Left forelimb (tissue), 1 donor: ENCODE data around the gene UBE3A.

Source experiments
- DNase-seq: peaks from one replicate; pipeline ENCODE4 v3.0.0-alpha.2; 2018; ENCODE audit warnings: low spot score

Gene UBE3A

GRCh38 chr15:25403771-25404170, 35.1 kb downstream of the UBE3A start:
- DNase-seq = no peak

- DNase-seq = no peak
Measured at GRCh38 chr15:25402342-25402741, 36.5 kb downstream of the UBE3A start.

- no peak for DNase-seq
Measured at GRCh38 chr15:25401501-25401900, 37.3 kb downstream of the UBE3A start.

GRCh38 chr15:25397100-25397499, 41.7 kb downstream of the UBE3A start:
- no peak for DNase-seq

- DNase-seq = no peak
Measured at GRCh38 chr15:25394898-25395297, 43.9 kb downstream of the UBE3A start.

- no peak for DNase-seq
Measured at GRCh38 chr15:25392806-25393205, 46.0 kb downstream of the UBE3A start.

- no peak for DNase-seq
Measured at GRCh38 chr15:25391971-25392721, 46.7 kb downstream of the UBE3A start.

- no peak for DNase-seq
Measured at GRCh38 chr15:25385986-25386385, 52.8 kb downstream of the UBE3A start.

- no peak for DNase-seq
Measured at GRCh38 chr15:25381579-25381978, 57.2 kb downstream of the UBE3A start.

GRCh38 chr15:25378501-25378901, 60.3 kb downstream of the UBE3A start:
- no peak for DNase-seq

- no peak for DNase-seq
Measured at GRCh38 chr15:25375557-25375956, 63.3 kb downstream of the UBE3A start.

- no peak for DNase-seq
Measured at GRCh38 chr15:25374143-25374542, 64.7 kb downstream of the UBE3A start.

GRCh38 chr15:25372298-25372697, 66.5 kb downstream of the UBE3A start:
- no peak for DNase-seq

- DNase-seq = no peak
Measured at GRCh38 chr15:25368850-25369249, 70.0 kb downstream of the UBE3A start.

- DNase-seq = no peak
Measured at GRCh38 chr15:25366058-25366457, 72.8 kb downstream of the UBE3A start.

- DNase-seq = no peak
Measured at GRCh38 chr15:25362545-25362944, 76.3 kb downstream of the UBE3A start.

GRCh38 chr15:25347707-25348106, 91.1 kb downstream of the UBE3A start:
- no peak for DNase-seq

- DNase-seq = no peak
Measured at GRCh38 chr15:25346371-25346770, 92.5 kb downstream of the UBE3A start.

GRCh38 chr15:25345943-25346342, 92.9 kb downstream of the UBE3A start:
- no peak for DNase-seq

GRCh38 chr15:25342629-25343028, 96.2 kb downstream of the UBE3A start:
- no peak for DNase-seq

- no peak for DNase-seq
Measured at GRCh38 chr15:25339431-25339830, 99.4 kb downstream of the UBE3A start.

GRCh38 chr15:25335279-25335678, 103.5 kb downstream of the UBE3A start:
- DNase-seq = no peak

GRCh38 chr15:25333049-25333448, 105.8 kb downstream of the UBE3A start:
- no peak for DNase-seq

- no peak for DNase-seq
Measured at GRCh38 chr15:25332306-25332705, 106.5 kb downstream of the UBE3A start.
